GM19099 (cell line): Measurements from ENCODE around the gene GARIN5A.

Experiments
- POLR2A ChIP-seq: IDR thresholded peaks from 3 replicates; pipeline ENCODE4 v1.6.1; 2011; ENCODE audit warnings: low read depth; ENCODE audit not compliant: insufficient read length; ENCODE audit errors: extremely low read depth

GARIN5A gene

DNA sequence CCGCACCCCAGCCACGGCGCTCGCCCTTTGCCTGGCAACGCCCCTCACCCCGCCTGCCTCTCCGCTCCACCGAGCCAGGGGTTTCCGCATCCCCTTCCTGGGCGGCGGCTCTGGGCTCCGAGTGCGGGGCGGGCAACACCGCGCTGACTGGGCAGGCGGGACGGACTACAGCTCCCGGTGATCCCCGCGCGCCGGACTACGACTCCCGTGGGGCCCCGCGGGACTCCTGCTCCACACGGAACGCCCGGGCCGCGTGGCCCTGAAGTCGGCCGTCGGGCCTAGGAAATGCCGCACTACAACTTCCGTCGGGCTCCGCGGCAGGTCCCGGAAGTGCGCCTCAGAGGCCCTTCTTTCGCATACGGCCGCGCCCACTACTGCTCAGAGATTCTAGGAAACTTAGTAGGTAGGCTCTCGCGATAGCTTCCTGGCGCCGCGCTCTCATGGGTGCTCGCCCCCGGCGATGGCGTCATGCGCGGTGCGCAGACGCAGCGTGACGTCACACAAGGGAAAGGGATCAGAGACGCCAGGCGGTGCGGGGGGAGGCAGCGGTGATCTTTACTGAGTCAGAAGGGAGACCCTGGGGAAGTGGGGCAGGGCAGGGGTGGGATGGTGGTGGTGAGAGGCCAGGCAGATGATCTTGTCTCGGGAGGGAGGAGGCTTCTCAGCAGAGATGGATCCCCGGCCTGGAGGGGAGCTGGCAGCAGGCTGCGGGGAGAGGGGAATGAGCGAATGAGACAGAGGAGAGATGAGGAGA lies 34.6 kb upstream of the GARIN5A start, which contains the start of gene JOSD2:
JOSD2 (minus strand) TSS at position 123 of the 754 bp plus-strand sequence. CDS start 760 bp downstream, outside the sequence.
- TF ChIP-seq POLR2A: peak; percentile 62

DNA sequence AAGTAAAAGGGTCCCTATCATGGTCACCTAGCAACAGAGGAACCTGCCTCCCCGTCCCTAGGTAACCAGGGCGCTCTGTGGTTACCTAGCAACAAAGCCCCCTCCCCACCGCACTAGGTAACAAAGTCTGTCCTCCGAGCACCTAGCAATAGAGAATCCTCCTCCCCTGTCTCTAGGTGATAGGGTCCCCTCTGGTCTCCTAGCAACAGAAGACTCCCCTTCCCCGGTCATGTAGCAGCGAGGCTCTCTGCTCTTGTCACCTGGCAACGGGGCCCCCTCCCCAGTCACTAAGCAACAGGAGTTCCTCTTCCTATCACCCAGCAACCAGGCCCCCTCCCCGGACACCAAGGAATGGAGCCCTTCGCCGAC lies 34.0 kb upstream of the GARIN5A start:
- no peak for TF ChIP-seq POLR2A

DNA sequence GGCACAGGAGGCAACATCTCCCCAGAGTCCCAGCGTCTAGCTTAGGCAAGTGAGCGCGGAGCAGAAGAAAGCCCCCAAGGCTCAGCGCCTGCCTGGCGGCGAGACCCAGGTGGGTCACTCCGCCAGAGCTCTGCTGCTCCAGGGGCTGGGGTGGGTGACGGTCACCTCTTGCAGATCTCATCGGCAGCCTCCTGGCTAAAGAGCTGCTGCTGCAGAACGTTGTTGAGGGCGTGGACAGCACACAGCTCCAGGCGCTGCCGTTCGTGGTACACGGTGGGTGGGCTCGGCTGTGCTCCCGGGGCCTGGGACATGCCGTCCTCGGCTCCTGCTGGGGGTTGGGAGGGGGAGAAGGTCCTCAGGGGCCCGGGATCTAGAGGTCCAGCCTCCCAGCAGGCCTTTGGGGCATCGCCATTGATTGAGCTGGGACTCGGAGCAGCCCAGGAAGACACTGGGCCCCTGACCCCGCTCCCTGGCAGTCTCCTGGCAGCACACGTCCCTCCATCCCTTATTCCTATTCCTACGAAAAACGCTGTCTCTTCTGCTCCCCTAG lies 33.5 kb upstream of the GARIN5A start:
- no peak for TF ChIP-seq POLR2A

DNA sequence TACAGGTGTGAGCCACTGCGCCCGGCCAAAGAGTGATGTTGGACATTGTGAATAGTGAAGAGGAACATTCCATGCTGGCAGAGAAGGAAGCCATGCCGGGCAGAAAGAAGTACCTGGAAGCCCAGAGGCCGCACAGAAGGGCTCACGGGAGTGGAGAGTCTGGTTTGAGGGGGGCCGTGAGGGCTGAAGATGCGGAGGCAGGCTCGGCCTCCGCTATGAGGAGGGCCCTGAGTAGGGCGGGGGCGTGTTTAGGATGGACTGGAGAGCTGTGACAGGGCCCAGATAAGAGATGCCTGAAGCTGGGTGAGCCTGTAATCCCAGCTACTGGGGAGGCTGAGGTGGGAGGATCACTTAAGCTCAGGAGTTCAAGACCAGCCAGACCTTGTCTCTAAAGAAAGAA lies 32.7 kb upstream of the GARIN5A start:
- TF ChIP-seq POLR2A: no peak

DNA sequence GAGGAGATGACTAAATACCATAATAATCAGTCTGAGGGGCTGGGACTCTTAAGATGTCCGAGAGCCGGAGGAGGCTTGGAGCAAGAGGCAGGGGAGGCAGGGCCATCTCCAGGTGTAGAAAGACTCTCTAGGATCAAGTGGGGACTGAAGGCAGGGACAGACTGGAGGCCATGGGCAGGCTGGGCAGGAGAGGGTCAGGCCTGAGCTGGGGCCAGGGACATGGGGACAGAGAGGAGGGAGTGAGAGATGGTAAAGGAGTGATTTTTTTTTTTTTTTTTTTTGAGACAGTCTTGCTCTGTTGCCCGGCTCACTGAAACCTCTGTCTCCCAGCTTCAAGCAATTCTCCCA lies 32.2 kb upstream of the GARIN5A start:
- TF ChIP-seq POLR2A: no peak

DNA sequence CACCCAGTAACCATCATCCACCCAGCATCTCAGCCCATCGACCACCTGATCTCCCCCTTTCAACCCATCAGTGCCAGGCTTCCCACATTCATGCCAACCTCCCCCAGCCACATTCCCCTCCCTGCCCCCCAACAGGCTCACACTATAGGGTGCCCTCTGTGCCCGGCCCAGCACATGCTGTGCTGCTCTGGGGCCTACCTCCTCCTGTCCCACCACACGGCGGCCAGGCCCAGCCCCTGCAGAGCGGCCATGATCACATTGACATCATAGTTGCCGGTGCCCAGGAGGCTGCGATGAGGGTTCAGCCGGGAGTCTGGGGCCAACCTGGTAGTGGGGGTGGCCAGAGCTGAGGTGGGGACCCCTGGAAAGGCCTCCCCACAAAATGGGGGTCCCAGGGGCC lies 30.7 kb upstream of the GARIN5A start:
- TF ChIP-seq POLR2A: no peak

DNA sequence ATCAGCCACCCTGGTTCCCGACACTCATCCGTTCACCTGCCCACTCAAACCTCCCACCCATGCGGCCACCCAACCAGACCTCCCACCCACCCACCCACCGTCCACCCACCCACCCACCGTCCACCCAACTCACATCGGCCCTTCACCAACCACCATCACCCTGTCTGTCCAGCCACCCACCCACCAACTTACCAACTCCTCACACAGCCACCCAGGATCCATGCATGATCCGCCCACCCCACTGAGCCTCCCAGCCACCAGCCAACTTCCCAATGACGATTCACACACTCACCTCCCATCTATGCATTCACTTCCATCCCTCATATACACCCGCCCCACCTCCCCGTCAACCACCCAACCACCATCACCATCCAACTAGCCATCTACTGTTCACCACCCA lies 30.1 kb upstream of the GARIN5A start:
- TF ChIP-seq POLR2A: no peak

DNA sequence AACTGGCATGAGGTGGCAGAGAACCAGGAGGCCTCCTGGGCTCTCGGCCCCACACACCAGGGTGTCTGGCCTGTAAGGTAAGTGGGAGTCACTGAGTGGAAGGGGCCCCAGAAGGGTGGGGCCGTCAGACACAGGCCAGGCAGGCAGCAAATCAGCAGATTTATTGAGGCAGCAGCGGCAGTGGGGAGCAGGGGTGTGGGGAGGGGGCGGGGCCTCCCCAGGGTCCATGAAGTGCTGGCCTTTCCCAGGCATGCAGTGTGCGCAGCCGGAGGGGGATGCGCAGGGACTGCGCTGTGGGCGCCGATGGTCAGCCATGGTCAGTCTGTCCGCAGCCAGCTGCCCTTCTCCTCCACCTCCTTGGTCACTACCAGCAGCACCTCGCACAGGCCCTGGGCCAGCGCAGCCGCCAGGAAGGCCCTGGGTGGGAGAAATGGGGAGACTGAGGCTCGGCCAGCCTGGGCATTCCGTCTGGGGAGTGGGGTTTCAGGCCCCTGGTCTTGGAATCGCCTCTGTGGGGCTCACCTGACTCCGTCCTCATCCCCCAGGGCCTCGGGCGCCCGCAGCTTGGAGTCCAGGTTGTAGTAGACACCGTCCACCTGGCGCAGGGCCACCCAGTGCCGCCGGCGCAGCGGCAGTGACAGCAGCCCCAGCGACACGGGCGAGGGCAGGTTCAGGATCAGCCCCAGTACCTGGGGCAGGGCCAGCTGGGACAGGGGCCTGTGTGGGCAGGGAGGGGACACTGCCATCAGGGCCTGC lies 29.4 kb upstream of the GARIN5A start:
- no peak for TF ChIP-seq POLR2A

DNA sequence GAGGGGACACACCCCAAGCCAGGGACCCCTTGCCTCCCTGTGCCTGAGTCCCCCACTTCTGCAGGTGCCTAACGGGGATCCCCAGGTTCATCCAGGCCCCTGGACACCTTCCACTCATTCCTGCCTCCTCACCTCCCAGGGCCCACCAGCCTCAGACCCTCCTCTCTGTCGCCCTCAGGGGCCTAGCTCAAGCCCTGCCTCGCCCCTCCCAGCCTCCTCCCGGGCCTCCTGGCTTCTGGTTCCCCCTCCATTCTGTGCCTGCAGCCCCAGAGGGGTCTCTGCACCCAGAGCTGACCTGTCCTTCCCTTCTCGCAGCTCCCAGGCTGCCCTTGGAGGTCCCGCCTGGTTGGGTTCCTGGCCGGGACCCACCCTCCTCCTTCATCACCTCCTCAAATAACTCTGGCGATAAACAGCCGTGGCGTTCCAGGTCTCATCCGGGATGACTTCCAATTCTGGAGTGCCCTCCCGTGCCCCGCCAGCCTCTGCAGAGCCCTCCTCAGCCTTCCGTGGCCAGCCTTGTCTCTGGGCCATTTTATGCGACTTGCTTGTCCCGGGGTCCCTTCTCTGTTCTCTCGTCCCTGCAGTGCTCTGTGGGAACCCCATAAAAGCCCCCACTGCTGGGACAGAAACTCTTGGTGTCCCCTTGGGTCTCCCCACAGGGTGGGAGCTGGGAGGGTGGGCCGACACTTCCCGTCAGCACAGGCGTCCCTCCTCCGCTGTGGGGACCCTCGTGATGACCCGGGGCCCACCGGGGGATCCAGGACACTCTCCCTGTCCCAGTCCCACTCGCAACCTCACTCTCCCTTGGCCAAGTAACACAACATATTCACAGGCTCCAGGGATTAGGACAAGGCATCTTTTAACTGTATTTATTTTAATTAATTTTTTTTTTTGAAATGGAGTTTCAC lies 25.2 kb upstream of the GARIN5A start:
- TF ChIP-seq POLR2A: no peak

DNA sequence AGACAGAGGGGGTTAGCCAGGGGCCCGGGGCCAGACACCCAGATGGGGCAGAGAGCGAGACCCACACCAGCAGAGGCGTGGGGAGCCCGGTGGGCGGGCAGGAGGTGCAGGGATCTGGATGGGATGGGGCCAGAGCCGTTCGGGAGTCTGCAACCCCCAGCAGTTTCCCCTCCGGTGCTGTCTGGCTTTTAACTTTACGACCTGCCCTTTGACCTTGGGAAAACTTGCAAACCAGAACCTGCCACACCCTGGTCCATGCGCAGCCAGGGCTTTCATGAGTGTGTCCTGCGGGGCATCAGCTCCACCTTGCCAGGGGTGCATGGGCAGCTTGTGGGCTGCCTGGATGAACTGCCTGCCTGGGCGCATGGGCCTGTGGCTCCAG lies 24.5 kb upstream of the GARIN5A start:
- TF ChIP-seq POLR2A: no peak

DNA sequence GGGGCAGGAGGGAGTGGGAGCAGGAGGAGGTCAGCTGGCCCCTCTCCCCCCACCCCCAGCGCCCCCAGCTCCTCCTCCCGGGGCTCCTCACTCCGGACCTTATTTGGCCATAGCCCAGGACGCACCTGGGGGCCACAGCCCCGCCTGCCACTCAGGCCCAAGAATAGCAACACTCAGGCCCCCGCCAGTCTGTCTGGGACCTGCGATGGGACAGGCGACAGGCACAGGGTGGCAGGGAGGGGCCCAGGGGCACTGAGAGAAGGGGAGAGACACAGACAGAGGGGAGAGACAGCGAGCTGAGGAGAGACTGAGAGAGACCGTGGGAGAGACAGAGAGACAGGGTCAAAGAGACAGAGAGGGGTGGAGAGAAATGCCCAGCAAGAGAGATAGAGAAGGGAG lies 24.1 kb upstream of the GARIN5A start:
- TF ChIP-seq POLR2A: no peak

DNA sequence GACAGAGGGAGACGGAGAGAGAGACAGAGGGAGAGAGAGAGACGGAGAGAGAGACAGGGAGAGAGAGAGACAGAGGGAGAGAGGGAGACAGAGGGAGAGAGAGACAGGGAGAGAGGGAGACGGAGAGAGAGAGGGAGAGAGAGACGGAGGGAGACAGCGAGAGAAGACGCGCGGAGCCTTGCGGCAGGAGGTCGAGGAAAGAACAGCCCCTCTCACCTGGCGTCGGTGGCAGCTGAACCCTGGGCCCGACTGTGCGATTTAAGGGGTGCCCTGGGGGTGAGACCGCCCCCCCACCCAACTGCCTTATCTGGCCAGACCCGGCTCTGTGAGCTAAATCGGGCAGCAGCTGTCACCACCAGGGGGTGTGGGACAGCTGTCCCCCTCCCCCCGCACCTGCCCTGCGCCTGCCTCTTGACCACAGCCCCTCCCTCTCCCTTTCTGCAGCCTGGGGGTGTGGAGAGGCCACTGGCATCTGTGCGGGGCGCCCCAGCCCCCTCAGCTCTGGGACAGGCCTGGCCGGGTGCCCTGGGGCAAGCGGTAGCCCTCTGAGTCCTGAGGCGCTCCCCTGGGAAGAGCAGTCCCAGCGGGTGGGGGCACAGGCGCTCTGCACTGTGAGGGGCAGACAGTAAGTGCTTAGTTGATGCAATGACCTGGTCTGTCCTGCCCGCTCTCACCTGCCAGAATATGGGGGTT lies 23.6 kb upstream of the GARIN5A start:
- no peak for TF ChIP-seq POLR2A

DNA sequence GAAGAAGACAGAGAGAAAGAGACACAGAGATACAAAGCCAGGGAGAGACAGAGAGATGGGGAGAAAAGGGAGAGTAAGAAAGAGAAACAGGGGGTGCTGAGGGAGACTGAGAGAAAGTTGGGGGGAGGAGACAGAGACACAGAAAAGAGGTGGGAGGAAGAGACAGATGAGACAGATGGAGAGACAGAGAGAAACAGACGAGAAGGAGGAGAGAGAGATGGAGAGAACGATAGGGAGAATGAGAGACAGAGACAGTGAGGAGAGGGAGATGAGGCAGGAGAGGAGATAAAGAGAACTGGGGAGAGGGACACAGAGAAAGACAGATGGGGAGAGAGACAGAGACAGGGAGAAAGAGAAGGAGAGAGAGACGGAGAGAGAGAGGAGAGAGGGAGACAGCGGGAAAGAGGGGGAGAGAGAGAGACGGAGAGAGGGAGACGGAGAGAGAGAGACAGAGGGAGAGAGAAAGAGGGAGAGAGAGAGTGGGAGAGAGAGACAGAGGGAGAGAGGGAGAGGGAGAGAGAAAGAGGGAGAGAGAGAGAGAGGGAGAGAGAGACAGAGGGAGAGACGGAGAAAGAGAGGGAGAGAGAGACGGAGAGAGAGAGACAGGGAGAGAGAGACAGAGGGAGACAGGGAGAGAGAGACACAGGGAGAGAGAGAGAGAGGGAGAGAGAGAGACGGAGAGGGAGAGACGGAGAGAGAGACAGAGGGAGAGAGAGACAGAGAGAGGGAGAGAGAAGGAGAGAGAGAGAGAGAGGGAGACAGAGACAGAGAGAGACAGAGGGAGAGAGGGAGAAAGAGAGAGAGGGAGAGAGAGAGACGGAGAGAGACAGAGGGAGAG lies 21.8 kb upstream of the GARIN5A start:
- TF ChIP-seq POLR2A: no peak

DNA sequence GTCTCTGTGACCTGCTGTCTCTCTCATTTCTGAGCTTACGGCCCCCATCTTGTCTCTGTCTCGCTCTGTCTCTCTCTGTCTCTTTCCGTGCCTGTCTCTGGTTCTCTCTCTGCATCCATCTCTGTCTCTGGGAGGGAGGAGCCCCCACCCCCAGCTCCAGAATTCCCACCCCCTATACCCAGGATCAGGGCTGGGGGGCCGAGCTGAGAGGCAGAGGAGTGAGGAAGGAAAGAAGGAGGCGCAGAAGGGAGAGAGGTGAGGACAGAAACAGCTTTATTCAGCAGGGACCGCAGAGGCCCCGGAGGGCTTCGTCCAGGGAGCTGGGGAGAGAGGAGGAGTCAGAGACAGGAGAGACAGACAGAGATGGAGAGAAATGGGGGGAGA lies 20.4 kb upstream of the GARIN5A start:
- no peak for TF ChIP-seq POLR2A
